ENCODE measurements around the gene LRP1. TPM values are rescaled to one million over a fixed set of nuclear protein-coding genes. Genes with fewer than 3 reads are reported as not detected.

Gene LRP1
- total and polyA plus RNA-seq, 8 donors: 12.2 to 89.4 (median 24.1) TPM

DNA sequence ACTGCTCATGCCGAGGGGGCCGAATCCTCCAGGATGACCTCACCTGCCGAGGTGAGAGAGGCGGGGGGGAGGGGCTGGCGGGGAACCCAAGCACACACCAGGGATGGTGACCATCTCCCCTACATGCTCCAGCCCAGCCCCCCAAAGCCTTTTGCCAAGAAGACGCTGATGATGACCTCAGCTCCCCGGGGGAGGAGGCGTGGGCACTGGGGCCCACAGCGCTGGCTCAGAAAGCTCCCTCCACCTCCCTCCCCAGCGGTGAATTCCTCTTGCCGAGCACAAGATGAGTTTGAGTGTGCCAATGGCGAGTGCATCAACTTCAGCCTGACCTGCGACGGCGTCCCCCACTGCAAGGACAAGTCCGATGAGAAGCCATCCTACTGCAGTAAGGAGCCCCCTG is 64.6 kb downstream of the LRP1 start:
- TF ChIP-seq, protein P1, sequence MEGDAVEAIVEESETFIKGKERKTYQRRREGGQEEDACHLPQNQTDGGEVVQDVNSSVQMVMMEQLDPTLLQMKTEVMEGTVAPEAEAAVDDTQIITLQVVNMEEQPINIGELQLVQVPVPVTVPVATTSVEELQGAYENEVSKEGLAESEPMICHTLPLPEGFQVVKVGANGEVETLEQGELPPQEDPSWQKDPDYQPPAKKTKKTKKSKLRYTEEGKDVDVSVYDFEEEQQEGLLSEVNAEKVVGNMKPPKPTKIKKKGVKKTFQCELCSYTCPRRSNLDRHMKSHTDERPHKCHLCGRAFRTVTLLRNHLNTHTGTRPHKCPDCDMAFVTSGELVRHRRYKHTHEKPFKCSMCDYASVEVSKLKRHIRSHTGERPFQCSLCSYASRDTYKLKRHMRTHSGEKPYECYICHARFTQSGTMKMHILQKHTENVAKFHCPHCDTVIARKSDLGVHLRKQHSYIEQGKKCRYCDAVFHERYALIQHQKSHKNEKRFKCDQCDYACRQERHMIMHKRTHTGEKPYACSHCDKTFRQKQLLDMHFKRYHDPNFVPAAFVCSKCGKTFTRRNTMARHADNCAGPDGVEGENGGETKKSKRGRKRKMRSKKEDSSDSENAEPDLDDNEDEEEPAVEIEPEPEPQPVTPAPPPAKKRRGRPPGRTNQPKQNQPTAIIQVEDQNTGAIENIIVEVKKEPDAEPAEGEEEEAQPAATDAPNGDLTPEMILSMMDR (IDR thresholded peaks at IDR 0.05): no peak
- Histone ChIP-seq H3K36me3 (no peaks in the 10 kb centered on the region), H3K4me3 (no peak overlapping the region), H3K27ac (no peak overlapping the region), H3K9me3 (no peaks in the 10 kb centered on the region), H3K27me3 (no peaks in the 10 kb centered on the region), H3K4me1 (no peaks in the 10 kb centered on the region)
- ATAC-seq (no peak), FAIRE-seq (no peak), DNase-seq (no peak)
- 88 to 93% methylated on average over 16 of the region's 16 CpGs for WGBS, 2 donors
- intact Hi-C loops (cut with DNase I): no loop called here

DNA sequence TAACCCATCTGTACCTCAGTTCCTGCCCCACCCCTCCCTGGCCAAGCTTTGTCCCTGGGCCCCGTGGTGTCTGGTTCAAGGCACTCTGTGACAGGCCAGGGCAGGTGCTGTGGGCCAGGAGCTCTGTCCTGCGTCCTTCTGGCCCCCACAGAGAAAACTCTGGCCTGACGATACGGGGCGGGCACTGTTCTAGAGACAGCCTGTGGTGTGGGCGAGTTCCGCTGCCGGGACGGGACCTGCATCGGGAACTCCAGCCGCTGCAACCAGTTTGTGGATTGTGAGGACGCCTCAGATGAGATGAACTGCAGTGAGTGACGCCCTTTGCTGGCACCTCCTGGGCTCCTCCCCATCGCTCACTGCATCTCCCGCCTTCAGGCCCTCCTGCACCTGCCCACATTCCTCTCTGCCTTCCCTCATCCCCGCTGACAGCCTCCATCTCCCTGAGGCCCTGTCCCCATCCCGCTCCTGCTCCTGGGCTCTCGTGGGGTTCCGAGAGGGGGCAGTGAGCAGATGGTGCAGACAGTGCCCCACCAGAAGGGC is 65.5 kb downstream of the LRP1 start:
- H3K4me3 ChIP-seq: no peak overlapping the region
- intact Hi-C loops (cut with DNase I): no loop called here
- no peaks in the 10 kb centered on the region for H3K4me1 ChIP-seq
- FAIRE-seq: no peak
- TF ChIP-seq, protein P1 (IDR thresholded peaks at IDR 0.05): no peak
- H3K9me3 ChIP-seq: no peaks in the 10 kb centered on the region
- no peak for DNase-seq
- 84 to 89% methylated on average over 19 of the region's 19 CpGs for WGBS, 2 donors
- H3K27me3 ChIP-seq: no peaks in the 10 kb centered on the region
- no peak overlapping the region for H3K27ac ChIP-seq
- no peak for ATAC-seq
- H3K36me3 ChIP-seq: no peaks in the 10 kb centered on the region

DNA sequence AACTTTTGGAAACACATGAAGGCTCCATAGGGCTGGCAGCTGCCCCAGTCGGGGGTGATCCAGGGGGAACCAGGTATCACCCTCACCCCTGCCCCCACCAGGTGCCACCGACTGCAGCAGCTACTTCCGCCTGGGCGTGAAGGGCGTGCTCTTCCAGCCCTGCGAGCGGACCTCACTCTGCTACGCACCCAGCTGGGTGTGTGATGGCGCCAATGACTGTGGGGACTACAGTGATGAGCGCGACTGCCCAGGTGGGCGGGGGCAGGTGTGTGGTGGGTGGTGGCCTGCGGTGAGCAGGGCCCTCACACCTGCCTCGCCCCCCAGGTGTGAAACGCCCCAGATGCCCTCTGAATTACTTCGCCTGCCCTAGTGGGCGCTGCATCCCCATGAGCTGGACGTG is 66.0 kb downstream of the LRP1 start:
- intact Hi-C loops (cut with DNase I): no loop called here
- Histone ChIP-seq H3K27ac (no peak overlapping the region), H3K36me3 (no peaks in the 10 kb centered on the region), H3K27me3 (no peaks in the 10 kb centered on the region), H3K4me1 (no peaks in the 10 kb centered on the region), H3K4me3 (no peak overlapping the region), H3K9me3 (no peaks in the 10 kb centered on the region)
- FAIRE-seq (no peak), DNase-seq (no peak), ATAC-seq (no peak)
- 90 to 93% methylated on average over 18 of the region's 18 CpGs for WGBS, 2 donors
- TF ChIP-seq, protein P1 (IDR thresholded peaks at IDR 0.05): no peak

DNA sequence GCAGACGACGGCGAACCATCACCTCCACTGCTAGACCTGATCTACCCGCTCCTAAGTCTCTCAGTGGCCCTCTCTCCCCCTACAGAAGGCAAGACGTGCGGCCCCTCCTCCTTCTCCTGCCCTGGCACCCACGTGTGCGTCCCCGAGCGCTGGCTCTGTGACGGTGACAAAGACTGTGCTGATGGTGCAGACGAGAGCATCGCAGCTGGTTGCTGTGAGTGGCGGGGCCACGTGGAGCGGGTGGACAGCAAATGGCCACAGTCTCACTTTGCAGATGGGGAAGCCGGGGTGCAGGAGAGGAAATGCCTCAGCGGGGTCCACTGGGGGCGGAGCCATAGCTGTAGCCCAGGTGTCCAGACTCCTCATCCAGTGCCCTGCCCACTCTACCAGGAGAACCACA is 66.9 kb downstream of the LRP1 start:
- 88 to 91% methylated on average over 19 of the region's 19 CpGs for WGBS, 2 donors

More for the DNA sequence above, 66.9 kb downstream of the LRP1 start:
- Histone ChIP-seq H3K4me3 (no peak overlapping the region), H3K9me3 (no peaks in the 10 kb centered on the region), H3K27me3 (no peaks in the 10 kb centered on the region), H3K36me3 (no peaks in the 10 kb centered on the region), H3K27ac (no peak overlapping the region), H3K4me1 (no peaks in the 10 kb centered on the region)
- ATAC-seq: no peak
- intact Hi-C loops (cut with DNase I): no loop called here
- DNase-seq: no peak
- TF ChIP-seq, protein P1 (IDR thresholded peaks at IDR 0.05): no peak
- no peak for FAIRE-seq

Measured in pancreas (tissue), 10 donors.